ENCODE results near the gene LRRC18.

- TF ChIP-seq, protein P1, sequence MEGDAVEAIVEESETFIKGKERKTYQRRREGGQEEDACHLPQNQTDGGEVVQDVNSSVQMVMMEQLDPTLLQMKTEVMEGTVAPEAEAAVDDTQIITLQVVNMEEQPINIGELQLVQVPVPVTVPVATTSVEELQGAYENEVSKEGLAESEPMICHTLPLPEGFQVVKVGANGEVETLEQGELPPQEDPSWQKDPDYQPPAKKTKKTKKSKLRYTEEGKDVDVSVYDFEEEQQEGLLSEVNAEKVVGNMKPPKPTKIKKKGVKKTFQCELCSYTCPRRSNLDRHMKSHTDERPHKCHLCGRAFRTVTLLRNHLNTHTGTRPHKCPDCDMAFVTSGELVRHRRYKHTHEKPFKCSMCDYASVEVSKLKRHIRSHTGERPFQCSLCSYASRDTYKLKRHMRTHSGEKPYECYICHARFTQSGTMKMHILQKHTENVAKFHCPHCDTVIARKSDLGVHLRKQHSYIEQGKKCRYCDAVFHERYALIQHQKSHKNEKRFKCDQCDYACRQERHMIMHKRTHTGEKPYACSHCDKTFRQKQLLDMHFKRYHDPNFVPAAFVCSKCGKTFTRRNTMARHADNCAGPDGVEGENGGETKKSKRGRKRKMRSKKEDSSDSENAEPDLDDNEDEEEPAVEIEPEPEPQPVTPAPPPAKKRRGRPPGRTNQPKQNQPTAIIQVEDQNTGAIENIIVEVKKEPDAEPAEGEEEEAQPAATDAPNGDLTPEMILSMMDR (IDR thresholded peaks at IDR 0.05) = no peak
- TF ChIP-seq SIN3A (IDR thresholded peaks at IDR 0.05; ENCODE audit: borderline replicate concordance, low read depth, low read length) (no peak), TEAD4 (IDR thresholded peaks at IDR 0.05; ENCODE audit: borderline replicate concordance, insufficient read depth) (no peak), YY1 (IDR thresholded peaks at IDR 0.05; ENCODE audit: low read depth) (no peak), MAX (IDR thresholded peaks at IDR 0.05; ENCODE audit: low read depth) (no peak), NFIC (IDR thresholded peaks at IDR 0.05; ENCODE audit: borderline replicate concordance) (no peak), EP300 (IDR thresholded peaks at IDR 0.05; ENCODE audit: borderline replicate concordance in 1 of 2, low read depth in 1 of 2, low read length in 1 of 2) (no peak)
- TF ChIP-seq, protein P2, sequence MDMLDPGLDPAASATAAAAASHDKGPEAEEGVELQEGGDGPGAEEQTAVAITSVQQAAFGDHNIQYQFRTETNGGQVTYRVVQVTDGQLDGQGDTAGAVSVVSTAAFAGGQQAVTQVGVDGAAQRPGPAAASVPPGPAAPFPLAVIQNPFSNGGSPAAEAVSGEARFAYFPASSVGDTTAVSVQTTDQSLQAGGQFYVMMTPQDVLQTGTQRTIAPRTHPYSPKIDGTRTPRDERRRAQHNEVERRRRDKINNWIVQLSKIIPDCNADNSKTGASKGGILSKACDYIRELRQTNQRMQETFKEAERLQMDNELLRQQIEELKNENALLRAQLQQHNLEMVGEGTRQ (IDR thresholded peaks at IDR 0.05; ENCODE audit: borderline replicate concordance, low read depth, low read length) = no peak
- TF ChIP-seq, protein P3, sequence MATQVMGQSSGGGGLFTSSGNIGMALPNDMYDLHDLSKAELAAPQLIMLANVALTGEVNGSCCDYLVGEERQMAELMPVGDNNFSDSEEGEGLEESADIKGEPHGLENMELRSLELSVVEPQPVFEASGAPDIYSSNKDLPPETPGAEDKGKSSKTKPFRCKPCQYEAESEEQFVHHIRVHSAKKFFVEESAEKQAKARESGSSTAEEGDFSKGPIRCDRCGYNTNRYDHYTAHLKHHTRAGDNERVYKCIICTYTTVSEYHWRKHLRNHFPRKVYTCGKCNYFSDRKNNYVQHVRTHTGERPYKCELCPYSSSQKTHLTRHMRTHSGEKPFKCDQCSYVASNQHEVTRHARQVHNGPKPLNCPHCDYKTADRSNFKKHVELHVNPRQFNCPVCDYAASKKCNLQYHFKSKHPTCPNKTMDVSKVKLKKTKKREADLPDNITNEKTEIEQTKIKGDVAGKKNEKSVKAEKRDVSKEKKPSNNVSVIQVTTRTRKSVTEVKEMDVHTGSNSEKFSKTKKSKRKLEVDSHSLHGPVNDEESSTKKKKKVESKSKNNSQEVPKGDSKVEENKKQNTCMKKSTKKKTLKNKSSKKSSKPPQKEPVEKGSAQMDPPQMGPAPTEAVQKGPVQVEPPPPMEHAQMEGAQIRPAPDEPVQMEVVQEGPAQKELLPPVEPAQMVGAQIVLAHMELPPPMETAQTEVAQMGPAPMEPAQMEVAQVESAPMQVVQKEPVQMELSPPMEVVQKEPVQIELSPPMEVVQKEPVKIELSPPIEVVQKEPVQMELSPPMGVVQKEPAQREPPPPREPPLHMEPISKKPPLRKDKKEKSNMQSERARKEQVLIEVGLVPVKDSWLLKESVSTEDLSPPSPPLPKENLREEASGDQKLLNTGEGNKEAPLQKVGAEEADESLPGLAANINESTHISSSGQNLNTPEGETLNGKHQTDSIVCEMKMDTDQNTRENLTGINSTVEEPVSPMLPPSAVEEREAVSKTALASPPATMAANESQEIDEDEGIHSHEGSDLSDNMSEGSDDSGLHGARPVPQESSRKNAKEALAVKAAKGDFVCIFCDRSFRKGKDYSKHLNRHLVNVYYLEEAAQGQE (IDR thresholded peaks at IDR 0.05; ENCODE audit: low read depth, low read length) = no peak
These were observed 5.9 kb upstream of the LRRC18 start for GRCh38 chr10:48945441-48946130.

Data from SK-N-SH (cell line).